ENCODE data around the gene MPV17. TPM values are rescaled to one million over a fixed set of nuclear protein-coding genes. Genes with fewer than 3 reads are reported as not detected.

Gene MPV17
- total RNA-seq, 1 experiment from 2014 or later = 50.6 TPM

GRCh38 chr2:27298391-27299080 lies 24.4 kb downstream of the MPV17 start:
- Histone ChIP-seq H3K4me1 (peaks cover 43% of the 10 kb centered on the region), H3K27me3 (replicated peaks; ENCODE audit: control insufficient read depth, insufficient read depth, low read length) (no peaks in the 10 kb centered on the region), H3K4me3 (ENCODE audit: low read depth, low read length) (no peak overlapping the region), H3K36me3 (ENCODE audit: control insufficient read depth, insufficient read depth, low read length) (no peaks in the 10 kb centered on the region), H3K9me3 (no peaks in the 10 kb centered on the region)
- Mint-ChIP-seq H3K4me1 (ENCODE audit: low read depth, unreplicated experiment) (peaks cover 28% of the 10 kb centered on the region), H3K4me3 (ENCODE audit: unreplicated experiment) (no peak overlapping the region), H3K27me3 (ENCODE audit: insufficient read depth, unreplicated experiment) (no peaks in the 10 kb centered on the region), H3K9me3 (ENCODE audit: unreplicated experiment) (no peaks in the 10 kb centered on the region), H3K27ac (ENCODE audit: unreplicated experiment) (no peak overlapping the region), H3K36me3 (ENCODE audit: insufficient read depth, unreplicated experiment) (peaks cover 6% of the 10 kb centered on the region)
- CTCF ChIA-PET = no interaction called here
- no peak for TF ChIP-seq CTCF (IDR thresholded peaks at IDR 0.05; ENCODE audit: insufficient read depth in 1 of 2, low read depth in 1 of 2, low read length in 1 of 2, severe bottlenecking in 1 of 2, unreplicated experiment in 1 of 2)
- POLR2A ChIA-PET = no interaction called here
- BruUV-seq (replicated peaks) = no TSS peak
- intact Hi-C loops (cut with micrococcal nuclease; ENCODE audit: unreplicated experiment) = no loop called here
- DNase-seq = no peak

- H3K27ac Mint-ChIP-seq (ENCODE audit: unreplicated experiment) = no peak overlapping the region
- no peaks in the 10 kb centered on the region for H3K27me3 Mint-ChIP-seq (ENCODE audit: insufficient read depth, unreplicated experiment)
- H3K36me3 Mint-ChIP-seq (ENCODE audit: insufficient read depth, unreplicated experiment) = peaks cover 12% of the 10 kb centered on the region
- TF ChIP-seq CTCF (IDR thresholded peaks at IDR 0.05; ENCODE audit: insufficient read depth in 1 of 2, low read depth in 1 of 2, low read length in 1 of 2, severe bottlenecking in 1 of 2, unreplicated experiment in 1 of 2) = no peak
- no peak overlapping the region for H3K4me3 ChIP-seq (ENCODE audit: low read depth, low read length)
- peaks cover 40% of the 10 kb centered on the region for H3K4me1 Mint-ChIP-seq (ENCODE audit: low read depth, unreplicated experiment)
- H3K9me3 Mint-ChIP-seq (ENCODE audit: unreplicated experiment) = no peaks in the 10 kb centered on the region
- no peak overlapping the region for H3K4me3 Mint-ChIP-seq (ENCODE audit: unreplicated experiment)
- ChIA-PET CTCF (interaction anchor here (2.2 kb wide), 1 partner anchor 17 kb away, joined by 8 read pairs; no protein-coding TSS in a partner anchor), POLR2A (no interaction called here)
- no peaks in the 10 kb centered on the region for H3K36me3 ChIP-seq (ENCODE audit: control insufficient read depth, insufficient read depth, low read length)
- DNase-seq = no peak
- H3K4me1 ChIP-seq = peaks cover 51% of the 10 kb centered on the region
- H3K9me3 ChIP-seq = no peaks in the 10 kb centered on the region
- intact Hi-C loops (cut with micrococcal nuclease; ENCODE audit: unreplicated experiment) = no loop called here
- no TSS peak for BruUV-seq (replicated peaks)
- no peaks in the 10 kb centered on the region for H3K27me3 ChIP-seq (replicated peaks; ENCODE audit: control insufficient read depth, insufficient read depth, low read length)
Measured at GRCh38 chr2:27297195-27297594, 25.7 kb downstream of the MPV17 start.

GRCh38 chr2:27296481-27296880 lies 26.4 kb downstream of the MPV17 start:
- intact Hi-C loops (cut with micrococcal nuclease; ENCODE audit: unreplicated experiment) = no loop called here
- Histone ChIP-seq H3K36me3 (ENCODE audit: control insufficient read depth, insufficient read depth, low read length) (no peaks in the 10 kb centered on the region), H3K9me3 (no peaks in the 10 kb centered on the region), H3K27me3 (replicated peaks; ENCODE audit: control insufficient read depth, insufficient read depth, low read length) (no peaks in the 10 kb centered on the region), H3K4me3 (ENCODE audit: low read depth, low read length) (no peak overlapping the region), H3K4me1 (peaks cover 58% of the 10 kb centered on the region)
- CTCF ChIA-PET = interaction anchor here (0.5 to 2.2 kb wide), 2 partner anchors 17 to 57 kb away, joined by 5 to 8 read pairs; no protein-coding TSS in a partner anchor
- no peak for TF ChIP-seq CTCF (IDR thresholded peaks at IDR 0.05; ENCODE audit: insufficient read depth in 1 of 2, low read depth in 1 of 2, low read length in 1 of 2, severe bottlenecking in 1 of 2, unreplicated experiment in 1 of 2)
- no TSS peak for BruUV-seq (replicated peaks)
- H3K4me3 Mint-ChIP-seq (ENCODE audit: unreplicated experiment) = no peak overlapping the region
- no peaks in the 10 kb centered on the region for H3K27me3 Mint-ChIP-seq (ENCODE audit: insufficient read depth, unreplicated experiment)
- peaks cover 47% of the 10 kb centered on the region for H3K4me1 Mint-ChIP-seq (ENCODE audit: low read depth, unreplicated experiment)
- peaks cover 12% of the 10 kb centered on the region for H3K36me3 Mint-ChIP-seq (ENCODE audit: insufficient read depth, unreplicated experiment)
- POLR2A ChIA-PET = no interaction called here
- H3K27ac Mint-ChIP-seq (ENCODE audit: unreplicated experiment) = no peak overlapping the region
- H3K9me3 Mint-ChIP-seq (ENCODE audit: unreplicated experiment) = no peaks in the 10 kb centered on the region
- DNase-seq = no peak
